ENCODE data around the gene EVI2B.

DNA sequence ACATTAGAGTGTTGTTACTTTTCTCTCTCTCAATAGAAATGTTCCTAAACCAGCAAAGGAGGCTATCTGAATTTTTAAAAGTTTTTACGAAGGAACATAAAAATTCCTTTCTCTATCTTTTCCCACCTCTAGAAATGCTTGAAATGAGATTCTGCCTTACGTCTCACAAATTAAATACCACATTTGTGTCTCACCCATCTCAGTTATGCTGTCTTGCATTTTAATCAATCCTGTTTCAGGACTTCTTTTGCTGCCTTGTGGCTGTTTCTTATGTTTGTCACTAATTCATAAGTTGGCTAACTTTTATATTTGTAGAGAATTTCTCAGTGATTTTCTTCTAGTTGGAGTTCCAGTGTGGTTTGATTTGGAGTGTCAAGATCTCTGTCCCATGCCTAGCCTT lies 20.3 kb downstream of the EVI2B start:
- TF ChIP-seq, protein P1, sequence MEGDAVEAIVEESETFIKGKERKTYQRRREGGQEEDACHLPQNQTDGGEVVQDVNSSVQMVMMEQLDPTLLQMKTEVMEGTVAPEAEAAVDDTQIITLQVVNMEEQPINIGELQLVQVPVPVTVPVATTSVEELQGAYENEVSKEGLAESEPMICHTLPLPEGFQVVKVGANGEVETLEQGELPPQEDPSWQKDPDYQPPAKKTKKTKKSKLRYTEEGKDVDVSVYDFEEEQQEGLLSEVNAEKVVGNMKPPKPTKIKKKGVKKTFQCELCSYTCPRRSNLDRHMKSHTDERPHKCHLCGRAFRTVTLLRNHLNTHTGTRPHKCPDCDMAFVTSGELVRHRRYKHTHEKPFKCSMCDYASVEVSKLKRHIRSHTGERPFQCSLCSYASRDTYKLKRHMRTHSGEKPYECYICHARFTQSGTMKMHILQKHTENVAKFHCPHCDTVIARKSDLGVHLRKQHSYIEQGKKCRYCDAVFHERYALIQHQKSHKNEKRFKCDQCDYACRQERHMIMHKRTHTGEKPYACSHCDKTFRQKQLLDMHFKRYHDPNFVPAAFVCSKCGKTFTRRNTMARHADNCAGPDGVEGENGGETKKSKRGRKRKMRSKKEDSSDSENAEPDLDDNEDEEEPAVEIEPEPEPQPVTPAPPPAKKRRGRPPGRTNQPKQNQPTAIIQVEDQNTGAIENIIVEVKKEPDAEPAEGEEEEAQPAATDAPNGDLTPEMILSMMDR (conservative IDR thresholded peaks at IDR 0.05; ENCODE audit: low read length), result no peak
- no peak for TF ChIP-seq EZH2phosphoT487 (IDR thresholded peaks at IDR 0.05; ENCODE audit: borderline replicate concordance, low read depth, low read length)

Data from OCI-LY7 (cell line).